DND-41 (cell line): ENCODE data around the gene RPS14.

Experiments used
- EZH2 ChIP-seq: IDR thresholded peaks from 3 replicates; pipeline ENCODE4 v1.6.1; 2012; ENCODE audit warnings: borderline replicate concordance, low read depth, mild to moderate bottlenecking, moderate library complexity, low read length, inconsistent platforms; ENCODE audit not compliant: severe bottlenecking
- TF ChIP-seq, protein P1 (sequence below): IDR thresholded peaks from 2 replicates; pipeline ENCODE4 v1.5.1; 2012; ENCODE audit warnings: borderline replicate concordance, low read length, moderate library complexity, mild to moderate bottlenecking; ENCODE audit not compliant: poor library complexity, severe bottlenecking; ENCODE audit errors: extremely low read depth

DNA sequence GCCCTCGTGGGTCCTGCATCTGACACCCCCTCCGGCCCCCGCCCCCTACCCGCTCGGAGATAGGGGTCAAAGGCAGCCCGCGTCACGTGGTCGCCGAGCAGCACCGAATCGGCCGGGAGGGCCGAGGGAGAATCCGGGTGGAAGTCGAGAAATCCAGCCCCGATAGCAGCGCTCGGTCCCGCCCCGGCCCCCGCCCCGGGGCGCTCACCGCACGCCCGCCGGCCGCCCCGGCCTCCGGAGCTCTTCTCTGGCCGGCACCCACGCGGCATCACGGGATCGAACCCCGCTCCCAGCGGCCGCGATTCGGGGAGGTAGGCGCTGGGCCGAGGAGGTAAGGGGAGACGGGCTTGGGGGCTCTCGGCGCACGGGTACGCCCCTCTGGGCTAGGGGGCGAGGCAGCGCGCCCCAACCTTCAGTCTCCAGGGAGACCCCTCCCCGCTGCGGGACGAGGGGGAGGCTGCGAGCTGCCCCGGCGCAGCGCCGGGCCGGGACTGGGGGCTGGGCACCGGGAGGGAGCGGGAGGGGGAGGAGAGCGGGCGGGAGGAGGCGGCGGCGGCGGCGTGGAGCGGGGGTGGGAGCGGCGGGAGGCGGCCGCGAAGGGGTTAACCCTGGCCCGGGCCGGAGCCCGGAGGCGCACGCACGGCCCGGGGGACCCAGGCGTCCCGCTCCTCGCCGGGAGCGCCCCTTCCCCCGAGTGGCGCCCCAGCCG is 36.3 kb upstream of the RPS14 start:
- TF ChIP-seq, protein P1, sequence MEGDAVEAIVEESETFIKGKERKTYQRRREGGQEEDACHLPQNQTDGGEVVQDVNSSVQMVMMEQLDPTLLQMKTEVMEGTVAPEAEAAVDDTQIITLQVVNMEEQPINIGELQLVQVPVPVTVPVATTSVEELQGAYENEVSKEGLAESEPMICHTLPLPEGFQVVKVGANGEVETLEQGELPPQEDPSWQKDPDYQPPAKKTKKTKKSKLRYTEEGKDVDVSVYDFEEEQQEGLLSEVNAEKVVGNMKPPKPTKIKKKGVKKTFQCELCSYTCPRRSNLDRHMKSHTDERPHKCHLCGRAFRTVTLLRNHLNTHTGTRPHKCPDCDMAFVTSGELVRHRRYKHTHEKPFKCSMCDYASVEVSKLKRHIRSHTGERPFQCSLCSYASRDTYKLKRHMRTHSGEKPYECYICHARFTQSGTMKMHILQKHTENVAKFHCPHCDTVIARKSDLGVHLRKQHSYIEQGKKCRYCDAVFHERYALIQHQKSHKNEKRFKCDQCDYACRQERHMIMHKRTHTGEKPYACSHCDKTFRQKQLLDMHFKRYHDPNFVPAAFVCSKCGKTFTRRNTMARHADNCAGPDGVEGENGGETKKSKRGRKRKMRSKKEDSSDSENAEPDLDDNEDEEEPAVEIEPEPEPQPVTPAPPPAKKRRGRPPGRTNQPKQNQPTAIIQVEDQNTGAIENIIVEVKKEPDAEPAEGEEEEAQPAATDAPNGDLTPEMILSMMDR = no peak
- no peak for TF ChIP-seq EZH2
